Fibroblast of lung (primary cell): Measurements from ENCODE around the gene EHHADH.

Experiments used
- CTCF ChIP-seq, 2 donors: IDR thresholded peaks in 1 of 2; conservative IDR thresholded peaks in 1 of 2; 1 replicate in 1 of 2; 2 replicates in 1 of 2; pipeline ENCODE4 v1.5.1; 2011 to 2012; ENCODE audit warnings: low read length in 2 of 2, control low read depth in 1 of 2, inconsistent platforms in 1 of 2, low read depth in 1 of 2, mild to moderate bottlenecking in 1 of 2
- EZH2 ChIP-seq: IDR thresholded peaks from 2 replicates; pipeline ENCODE4 v1.5.1; 2012; ENCODE audit warnings: low read length, control low read depth, mild to moderate bottlenecking; ENCODE audit errors: missing control alignments

GRCh38 chr3:185187391-185187790 is 66.5 kb downstream of the EHHADH start:
- TF ChIP-seq CTCF (conservative IDR thresholded peaks at IDR 0.05 in 1 of 2, IDR thresholded peaks at IDR 0.05 in 1 of 2; ENCODE audit: low read depth in 1 of 2, low read length in 2 of 2) (no peak), EZH2 (no peak)
